ENCODE data around the gene PRR14.
"Not testable (repeated sequence)": the region's sequence is repeated elsewhere in the genome, so short reads cannot be mapped to it uniquely, and the experiment has no call there.

PRR14 gene

GRCh38 chr16:30692396-30693064, 41.8 kb downstream of the PRR14 start:
- DNase-seq (ENCODE audit: low spot score): no peak

- DNase-seq (ENCODE audit: low spot score): no peak
Observed at GRCh38 chr16:30694926-30695693, 44.4 kb downstream of the PRR14 start.

- DNase-seq (ENCODE audit: low spot score): not testable (repeated sequence)
Observed at GRCh38 chr16:30696646-30697045, 45.9 kb downstream of the PRR14 start.

- DNase-seq (ENCODE audit: low spot score): peak; percentile 96
Observed at GRCh38 chr16:30697264-30698138, 46.7 kb downstream of the PRR14 start.

- peak; percentile 100 for DNase-seq (ENCODE audit: low spot score)
Observed at GRCh38 chr16:30698139-30698815, 47.5 kb downstream of the PRR14 start.

GRCh38 chr16:30698816-30699614, 48.3 kb downstream of the PRR14 start, which contains the start of gene SRCAP:
TSS of gene SRCAP (plus strand) at chr16:30699171. CDS start at chr16:30700825, 1,654 bp downstream.
- peak; percentile 95 for DNase-seq (ENCODE audit: low spot score)

GRCh38 chr16:30699615-30700099, 48.9 kb downstream of the PRR14 start:
- no peak for DNase-seq (ENCODE audit: low spot score)

- DNase-seq (ENCODE audit: low spot score): no peak
Observed at GRCh38 chr16:30700491-30700890, 49.7 kb downstream of the PRR14 start.

- DNase-seq (ENCODE audit: low spot score): no peak
Observed at GRCh38 chr16:30700971-30701370, 50.2 kb downstream of the PRR14 start.

GRCh38 chr16:30703071-30703470, 52.3 kb downstream of the PRR14 start:
- DNase-seq (ENCODE audit: low spot score): not testable (repeated sequence)

GRCh38 chr16:30703971-30704370, 53.2 kb downstream of the PRR14 start:
- DNase-seq (ENCODE audit: low spot score): no peak

Data from GM03348 (cell line).